Measurements from ENCODE around the gene STK31.

DNA sequence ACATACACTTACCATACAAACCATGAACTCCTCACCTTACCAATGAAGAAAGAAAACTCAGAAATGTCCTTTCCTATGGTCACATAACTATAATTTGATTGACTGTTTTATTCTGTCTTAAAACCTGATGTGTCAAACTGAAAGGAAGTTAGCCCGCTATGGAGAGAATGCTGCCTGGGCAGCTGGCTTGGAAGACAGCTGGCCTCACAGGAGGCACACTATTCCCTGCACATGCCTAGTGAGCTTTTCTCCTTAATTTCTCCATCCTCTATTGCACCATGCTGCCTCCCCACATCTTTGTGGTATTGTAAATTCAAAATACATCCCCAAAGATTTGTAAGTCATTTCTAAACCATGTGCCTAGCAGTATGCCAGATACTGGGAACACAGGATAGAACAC is 163.3 kb downstream of the STK31 start:
- TF ChIP-seq NFIC (IDR thresholded peaks at IDR 0.05) (no peak), FOXM1 (IDR thresholded peaks at IDR 0.05; ENCODE audit: borderline replicate concordance, low read depth) (no peak), TEAD4 (IDR thresholded peaks at IDR 0.05) (no peak), YY1 (IDR thresholded peaks at IDR 0.05; ENCODE audit: low read depth) (no peak), CEBPB (IDR thresholded peaks at IDR 0.05) (no peak), EP300 (IDR thresholded peaks at IDR 0.05; ENCODE audit: borderline replicate concordance) (no peak), RAD21 (IDR thresholded peaks at IDR 0.05; ENCODE audit: low read depth) (no peak)
- TF ChIP-seq, protein P1, sequence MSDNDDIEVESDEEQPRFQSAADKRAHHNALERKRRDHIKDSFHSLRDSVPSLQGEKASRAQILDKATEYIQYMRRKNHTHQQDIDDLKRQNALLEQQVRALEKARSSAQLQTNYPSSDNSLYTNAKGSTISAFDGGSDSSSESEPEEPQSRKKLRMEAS (IDR thresholded peaks at IDR 0.05), result no peak
- TF ChIP-seq, protein P2, sequence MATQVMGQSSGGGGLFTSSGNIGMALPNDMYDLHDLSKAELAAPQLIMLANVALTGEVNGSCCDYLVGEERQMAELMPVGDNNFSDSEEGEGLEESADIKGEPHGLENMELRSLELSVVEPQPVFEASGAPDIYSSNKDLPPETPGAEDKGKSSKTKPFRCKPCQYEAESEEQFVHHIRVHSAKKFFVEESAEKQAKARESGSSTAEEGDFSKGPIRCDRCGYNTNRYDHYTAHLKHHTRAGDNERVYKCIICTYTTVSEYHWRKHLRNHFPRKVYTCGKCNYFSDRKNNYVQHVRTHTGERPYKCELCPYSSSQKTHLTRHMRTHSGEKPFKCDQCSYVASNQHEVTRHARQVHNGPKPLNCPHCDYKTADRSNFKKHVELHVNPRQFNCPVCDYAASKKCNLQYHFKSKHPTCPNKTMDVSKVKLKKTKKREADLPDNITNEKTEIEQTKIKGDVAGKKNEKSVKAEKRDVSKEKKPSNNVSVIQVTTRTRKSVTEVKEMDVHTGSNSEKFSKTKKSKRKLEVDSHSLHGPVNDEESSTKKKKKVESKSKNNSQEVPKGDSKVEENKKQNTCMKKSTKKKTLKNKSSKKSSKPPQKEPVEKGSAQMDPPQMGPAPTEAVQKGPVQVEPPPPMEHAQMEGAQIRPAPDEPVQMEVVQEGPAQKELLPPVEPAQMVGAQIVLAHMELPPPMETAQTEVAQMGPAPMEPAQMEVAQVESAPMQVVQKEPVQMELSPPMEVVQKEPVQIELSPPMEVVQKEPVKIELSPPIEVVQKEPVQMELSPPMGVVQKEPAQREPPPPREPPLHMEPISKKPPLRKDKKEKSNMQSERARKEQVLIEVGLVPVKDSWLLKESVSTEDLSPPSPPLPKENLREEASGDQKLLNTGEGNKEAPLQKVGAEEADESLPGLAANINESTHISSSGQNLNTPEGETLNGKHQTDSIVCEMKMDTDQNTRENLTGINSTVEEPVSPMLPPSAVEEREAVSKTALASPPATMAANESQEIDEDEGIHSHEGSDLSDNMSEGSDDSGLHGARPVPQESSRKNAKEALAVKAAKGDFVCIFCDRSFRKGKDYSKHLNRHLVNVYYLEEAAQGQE (IDR thresholded peaks at IDR 0.05; ENCODE audit: low read depth), result no peak

Measured in Ishikawa (cell line).